Measurements from ENCODE around the gene TMEM115. TPM values are rescaled to one million over a fixed set of nuclear protein-coding genes. Genes with fewer than 3 reads are reported as not detected.

TMEM115 gene
- 10 to 100 TPM; 13.8 to 22.3 (median 16.1) TPM for total RNA-seq
- 10 to 100 TPM; 25.0 to 29.2 TPM for polyA plus RNA-seq

GRCh38 chr3:50358911-50359759, at the start of gene TMEM115:
TSS of gene TMEM115 (minus strand) at chr3:50359521. CDS start at chr3:50359063, 458 bp downstream.
- no peak for TF ChIP-seq CTCF (IDR thresholded peaks at IDR 0.05)
- H3K27ac ChIP-seq, result peak within 1 kb of the TSS; percentile 44 to 85 (median 74)
- H3K36me3 ChIP-seq, result peaks cover 3 to 13% (median 8%) of the 10 kb centered on the region in 3 donors
- no peaks in the 10 kb centered on the region for H3K27me3 ChIP-seq
- peaks cover 14 to 33% (median 25%) of the 10 kb centered on the region in 3 donors for H3K4me1 ChIP-seq
- FAIRE-seq (peak; percentile 90), ATAC-seq (peak; percentile 91 to 97 (median 94)), DNase-seq (peak; percentile 89 to 99 (median 96))
- peak within 1 kb of the TSS; percentile 64 to 89 (median 82) for H3K4me3 ChIP-seq
- 0% methylated on average over 60 to 64 of the region's 64 CpGs for WGBS, 2 donors
- intact Hi-C loops (cut with DNase I), result no loop called here
- H3K9me3 ChIP-seq, result no peaks in the 10 kb centered on the region

GRCh38 chr3:50408443-50408944, 49.2 kb upstream of the TMEM115 start:
- Histone ChIP-seq H3K36me3 (no peaks in the 10 kb centered on the region), H3K4me1 (no peaks in the 10 kb centered on the region), H3K9me3 (no peaks in the 10 kb centered on the region), H3K4me3 (no peak overlapping the region), H3K27me3 (no peaks in the 10 kb centered on the region), H3K27ac (no peak overlapping the region)
- 68 to 69% methylated on average over 15 of the region's 15 CpGs for WGBS, 2 donors
- DNase-seq (no peak), FAIRE-seq (no peak), ATAC-seq (peak in 3 of 4 donors; percentile 46 to 78 (median 71))
- intact Hi-C loops (cut with DNase I), result no loop called here
- TF ChIP-seq CTCF (IDR thresholded peaks at IDR 0.05), result no peak

- H3K36me3 ChIP-seq, result no peaks in the 10 kb centered on the region
- 58 to 65% methylated on average over 1 of the region's 1 CpG for WGBS, 2 donors
- no peak for ATAC-seq
Measured at GRCh38 chr3:50406487-50406886, 47.2 kb upstream of the TMEM115 start.

GRCh38 chr3:50405249-50405648, 45.9 kb upstream of the TMEM115 start:
- no peaks in the 10 kb centered on the region for H3K36me3 ChIP-seq
- no peak for TF ChIP-seq CTCF (IDR thresholded peaks at IDR 0.05)
- DNase-seq (no peak), FAIRE-seq (no peak), ATAC-seq (peak in 1 of 4 donors; percentile 46)
- intact Hi-C loops (cut with DNase I), result no loop called here
- no peaks in the 10 kb centered on the region for H3K9me3 ChIP-seq
- no peak overlapping the region for H3K4me3 ChIP-seq
- no peak overlapping the region for H3K27ac ChIP-seq
- H3K27me3 ChIP-seq, result no peaks in the 10 kb centered on the region
- 30 to 33% methylated on average over 7 to 8 of the region's 8 CpGs for WGBS, 2 donors
- no peaks in the 10 kb centered on the region for H3K4me1 ChIP-seq

More at GRCh38 chr3:50406487-50406886, 47.2 kb upstream of the TMEM115 start:
- FAIRE-seq, result no peak
- H3K9me3 ChIP-seq, result no peaks in the 10 kb centered on the region
- no peaks in the 10 kb centered on the region for H3K27me3 ChIP-seq
- H3K4me1 ChIP-seq, result no peaks in the 10 kb centered on the region
- DNase-seq, result no peak
- intact Hi-C loops (cut with DNase I), result no loop called here
- no peak overlapping the region for H3K4me3 ChIP-seq
- TF ChIP-seq CTCF (IDR thresholded peaks at IDR 0.05), result no peak
- H3K27ac ChIP-seq, result no peak overlapping the region
